Stimulated activated naive CD4-positive, alpha-beta T cell treated with Interleukin-2 at 50 U/mL for 16 hours (primary cell): ENCODE data around the gene DYNC2H1.
"Not testable (repeated sequence)": the region's sequence is repeated elsewhere in the genome, so short reads cannot be mapped to it uniquely, and the experiment has no call there.

ENCODE experiments used
- DNase-seq: peaks from one replicate; lab custom pipeline; 2025; lab: John Stamatoyannopoulos, UW

Gene DYNC2H1

DNA sequence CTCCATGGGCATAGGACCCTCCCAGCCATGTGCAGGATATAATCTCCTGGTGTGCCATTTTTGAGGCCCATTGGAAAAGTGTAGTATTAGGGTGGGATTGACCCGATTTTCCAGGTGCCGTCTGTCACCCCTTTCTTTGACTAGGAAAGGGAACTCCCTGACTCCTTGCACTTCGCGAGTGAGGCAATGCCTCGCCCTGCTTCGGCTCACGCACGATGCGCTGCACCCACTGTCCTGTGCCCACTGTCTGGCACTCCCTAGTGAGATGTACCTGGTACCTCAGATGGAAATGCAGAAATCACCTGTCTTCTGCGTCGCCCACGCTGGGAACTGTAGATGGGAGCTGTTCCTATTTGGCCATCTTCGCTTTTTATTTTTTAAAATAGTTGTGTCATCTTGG is 32.8 kb downstream of the DYNC2H1 start:
- DNase-seq = not testable (repeated sequence)

DNA sequence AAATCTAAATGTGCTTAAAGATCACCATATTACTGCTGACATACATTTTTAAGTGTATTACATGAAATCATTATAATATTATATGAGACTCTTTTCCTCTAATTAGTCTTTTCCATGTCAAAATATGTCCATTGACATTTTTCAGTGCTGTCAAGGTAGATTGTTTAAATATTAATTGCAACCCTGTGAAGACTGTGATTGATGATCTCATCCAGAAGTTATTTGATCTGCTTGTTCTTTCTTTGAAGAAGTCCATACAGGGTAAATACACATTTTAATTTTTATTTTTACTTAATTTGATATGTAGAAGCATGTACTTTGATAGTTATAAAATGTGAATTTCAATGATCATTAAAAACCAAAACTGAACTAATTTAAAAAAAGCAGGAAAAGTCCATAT is 38.4 kb downstream of the DYNC2H1 start:
- DNase-seq = no peak

DNA sequence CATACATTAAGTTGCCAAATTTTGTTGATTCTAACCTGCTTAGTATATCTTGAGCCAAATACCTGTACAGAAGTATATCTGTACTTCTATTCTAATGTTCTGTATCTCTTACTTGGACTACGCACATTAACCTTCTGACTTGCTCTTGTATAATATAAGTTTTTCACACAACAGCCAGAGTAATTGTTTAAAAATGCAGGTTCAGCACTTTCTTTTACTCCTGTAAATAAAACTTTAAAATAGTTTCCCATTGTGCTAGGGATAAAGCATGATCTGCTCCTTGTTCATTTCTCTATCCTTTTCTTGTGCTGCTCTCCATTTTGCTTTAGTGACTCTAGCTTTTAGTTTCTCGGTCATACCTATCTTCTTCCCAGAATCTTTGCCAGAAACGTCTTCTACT is 48.3 kb downstream of the DYNC2H1 start:
- DNase-seq = no peak

DNA sequence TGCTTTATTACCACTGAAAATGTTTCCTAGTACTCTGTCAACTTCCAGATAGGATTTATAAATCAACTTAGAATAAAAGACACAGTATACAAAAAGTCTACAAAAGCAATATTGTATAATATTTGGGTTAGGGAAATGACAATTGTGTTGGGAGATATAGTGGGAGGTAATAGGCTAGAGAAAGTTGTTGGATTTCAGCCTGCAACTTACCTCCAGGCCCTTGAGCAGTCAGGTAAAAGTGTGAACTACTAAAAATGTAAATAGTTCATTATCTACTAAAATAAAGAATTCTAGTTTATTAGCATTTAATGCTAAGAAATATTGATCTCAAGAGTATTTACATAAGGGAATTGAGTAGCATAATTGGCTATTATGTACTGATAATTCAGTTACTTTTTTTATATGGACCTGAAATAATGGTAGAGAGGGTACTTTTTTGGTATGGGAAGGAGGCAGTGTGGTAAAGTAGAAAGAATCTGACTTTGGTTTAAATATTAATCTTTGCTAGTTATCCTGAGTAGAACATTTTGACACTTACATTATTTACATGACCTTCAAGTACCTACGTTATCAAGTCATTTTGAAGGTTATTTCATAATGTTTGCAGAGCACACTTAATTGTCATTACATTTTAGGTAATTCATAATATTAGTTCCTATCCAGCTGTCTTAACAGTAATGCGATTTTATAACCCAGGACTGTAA is 55.0 kb downstream of the DYNC2H1 start:
- DNase-seq = no peak

DNA sequence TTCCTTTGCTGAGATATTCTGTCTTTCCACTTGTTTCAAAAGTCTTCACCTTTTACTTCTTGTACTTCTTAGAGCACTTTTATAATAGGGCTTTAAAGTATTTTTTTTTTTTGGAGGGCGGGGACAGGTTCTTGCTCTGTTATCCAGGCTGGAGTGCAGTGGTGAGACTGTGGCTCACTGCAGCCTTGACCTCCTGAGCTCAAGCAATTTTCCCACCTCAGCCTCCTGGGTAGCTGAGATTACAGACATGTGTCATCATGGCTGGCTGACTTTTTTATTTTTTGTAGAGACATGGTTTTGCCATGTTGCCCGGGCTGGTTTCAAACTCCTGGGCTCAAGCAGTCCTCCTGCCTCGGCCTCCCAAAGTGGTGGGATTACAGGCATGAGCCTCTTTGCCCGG is 57.9 kb downstream of the DYNC2H1 start:
- DNase-seq = no peak

DNA sequence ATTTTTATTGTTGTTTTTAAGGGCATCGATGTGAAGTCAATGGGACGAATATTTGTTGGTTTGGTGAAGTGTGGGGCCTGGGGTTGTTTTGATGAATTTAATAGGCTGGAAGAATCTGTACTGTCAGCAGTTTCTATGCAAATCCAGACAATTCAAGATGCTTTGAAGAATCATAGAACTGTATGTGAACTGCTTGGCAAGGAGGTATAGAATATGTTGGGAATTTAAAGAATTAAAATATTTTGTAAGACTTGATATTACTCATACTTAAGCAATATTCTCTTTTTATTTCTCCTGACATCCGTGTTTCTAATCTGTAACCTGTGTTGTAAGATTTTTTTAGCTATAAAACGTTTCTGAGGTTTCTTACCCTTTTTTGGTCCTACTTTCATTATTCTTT is 61.6 kb downstream of the DYNC2H1 start:
- DNase-seq = no peak

DNA sequence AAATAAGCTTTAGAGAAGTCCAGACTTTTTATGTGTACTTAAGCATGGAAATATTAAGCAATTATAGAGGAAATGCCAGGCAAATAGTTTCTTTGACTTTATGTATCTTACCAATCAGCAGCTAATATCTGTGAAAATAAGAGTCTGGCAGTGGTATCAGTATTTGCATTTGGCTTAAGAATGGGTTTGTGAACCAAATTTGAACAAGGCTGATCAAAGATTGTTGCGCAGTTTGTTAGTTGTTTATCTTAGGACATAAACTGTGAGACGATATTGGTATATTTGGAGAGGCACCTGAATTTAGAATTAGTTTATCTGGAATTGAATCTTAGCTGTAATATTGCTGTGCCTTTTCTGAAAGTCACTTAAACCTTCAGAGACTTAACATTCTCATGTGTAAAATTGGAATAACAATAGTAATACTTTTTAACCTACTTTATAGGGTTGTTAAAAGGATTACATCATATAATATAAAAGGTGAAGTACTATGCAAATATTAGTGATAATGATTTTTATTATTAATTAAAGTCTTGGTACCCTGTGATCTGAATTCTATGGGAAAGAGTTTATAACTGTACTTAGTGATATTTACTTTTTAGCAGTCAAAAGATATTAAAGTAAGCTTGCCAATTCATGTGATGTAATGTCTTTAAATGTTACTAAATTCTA is 66.4 kb downstream of the DYNC2H1 start:
- DNase-seq = no peak

DNA sequence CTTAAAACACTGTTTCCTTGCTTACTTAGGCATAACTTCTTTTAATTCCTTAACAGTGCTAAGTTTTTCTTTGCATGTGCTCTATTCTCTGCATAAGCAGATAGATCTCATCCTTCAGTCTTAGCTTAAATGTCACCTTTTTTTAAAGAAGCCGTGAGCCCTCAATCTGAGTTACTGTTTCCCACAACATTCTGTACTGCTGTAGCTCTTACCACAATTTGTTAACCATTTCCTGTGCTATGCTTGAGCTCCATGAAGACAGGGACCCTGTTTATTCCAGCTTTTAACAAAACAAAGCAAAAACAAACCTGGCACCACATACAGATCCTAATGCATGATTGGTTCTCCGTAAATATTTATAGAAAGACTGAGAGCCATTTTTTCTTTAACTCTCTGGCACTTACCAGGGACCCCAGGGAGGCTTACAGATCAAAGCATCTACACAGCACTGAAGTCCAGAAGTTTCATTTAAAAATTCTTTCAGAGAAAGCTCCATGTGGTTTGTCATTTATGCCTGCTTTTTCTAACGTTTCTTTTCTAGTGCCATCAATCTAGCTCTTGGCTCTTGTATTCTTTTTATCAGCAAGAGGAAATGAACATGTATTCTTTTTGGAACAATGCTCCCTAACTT is 74.9 kb downstream of the DYNC2H1 start:
- DNase-seq = no peak

DNA sequence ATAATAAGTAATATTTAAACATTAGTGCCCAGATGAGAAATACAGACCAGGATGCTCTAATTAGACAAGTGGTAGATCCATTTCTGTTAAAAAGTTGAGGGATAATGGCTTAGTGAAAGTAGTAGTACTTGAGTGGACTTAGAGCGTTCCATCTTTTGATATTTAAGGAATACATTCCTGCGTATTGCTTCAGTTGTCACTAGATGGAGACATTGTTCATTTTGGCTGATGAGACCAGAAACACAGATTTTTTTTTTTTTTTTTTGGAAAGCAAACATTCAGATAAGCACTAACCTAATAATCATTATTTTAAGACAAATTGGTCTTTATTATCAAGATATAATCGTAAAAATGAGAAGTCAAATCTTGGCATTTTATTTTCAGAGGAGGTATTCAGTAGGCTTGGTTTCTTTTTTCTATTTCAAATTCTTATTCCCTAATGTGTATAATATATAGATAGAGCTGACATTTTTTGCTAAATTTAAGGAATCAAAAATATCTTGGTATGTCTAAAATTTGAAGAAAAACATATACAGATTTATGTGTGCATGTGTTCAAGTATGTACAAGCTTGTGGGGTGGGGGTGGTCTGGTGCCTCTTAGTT is 92.9 kb downstream of the DYNC2H1 start:
- DNase-seq = no peak

DNA sequence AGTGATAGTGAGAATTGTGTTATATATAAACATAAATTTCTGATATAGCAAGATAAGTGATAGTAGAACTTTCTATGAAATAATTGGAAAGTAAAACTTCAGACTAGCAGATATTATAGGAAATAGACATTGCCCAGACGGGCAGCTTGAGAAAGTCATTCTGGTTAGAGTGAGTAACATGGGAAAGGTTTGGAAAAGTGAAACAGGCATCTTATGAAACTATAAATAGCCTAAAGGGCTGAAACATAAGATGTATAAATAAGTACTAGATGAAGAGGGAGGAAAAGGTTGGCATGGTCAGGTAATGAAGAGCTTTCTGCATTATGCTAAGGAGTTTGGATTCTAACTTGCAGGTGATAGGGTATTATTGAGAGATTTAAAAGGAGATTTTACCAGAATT is 101.3 kb downstream of the DYNC2H1 start:
- no peak for DNase-seq

DNA sequence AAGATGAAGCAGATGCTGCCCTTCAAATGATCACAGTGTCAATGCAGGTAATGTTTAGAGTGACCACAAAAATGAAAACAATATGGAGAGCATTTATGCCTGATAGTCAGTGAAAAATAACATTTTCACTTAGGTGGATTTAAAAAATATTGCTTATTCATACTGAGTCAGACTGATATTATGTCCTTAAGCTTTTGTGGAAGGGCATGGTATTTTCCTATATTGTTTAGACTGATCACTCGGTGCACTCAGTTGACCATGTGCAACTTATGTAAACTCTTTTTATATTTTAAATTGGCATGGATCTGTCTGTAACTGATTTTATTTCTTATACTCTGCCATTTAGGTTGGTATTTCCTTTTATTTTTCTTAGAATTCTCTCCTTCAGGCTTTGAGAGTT is 106.6 kb downstream of the DYNC2H1 start:
- DNase-seq = no peak

DNA sequence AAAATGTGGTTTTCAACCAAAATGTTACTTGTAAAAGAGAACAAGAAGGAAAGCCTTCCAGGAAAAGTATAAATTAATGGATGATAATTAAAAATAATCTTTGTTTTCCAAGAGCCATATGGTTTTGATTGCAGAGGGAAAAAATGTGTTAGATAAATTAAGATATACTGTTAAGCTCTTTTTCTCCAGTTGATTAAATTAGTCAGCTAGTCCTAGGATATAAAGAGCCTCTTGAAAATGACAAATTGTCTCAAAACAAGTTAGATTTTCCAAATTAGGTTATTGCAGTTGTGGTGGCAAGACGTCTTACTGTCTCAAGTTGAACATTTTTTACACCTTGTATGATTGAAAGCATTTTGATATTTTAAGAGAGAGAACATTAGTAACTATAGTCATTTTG is 110.9 kb downstream of the DYNC2H1 start:
- DNase-seq = no peak

DNA sequence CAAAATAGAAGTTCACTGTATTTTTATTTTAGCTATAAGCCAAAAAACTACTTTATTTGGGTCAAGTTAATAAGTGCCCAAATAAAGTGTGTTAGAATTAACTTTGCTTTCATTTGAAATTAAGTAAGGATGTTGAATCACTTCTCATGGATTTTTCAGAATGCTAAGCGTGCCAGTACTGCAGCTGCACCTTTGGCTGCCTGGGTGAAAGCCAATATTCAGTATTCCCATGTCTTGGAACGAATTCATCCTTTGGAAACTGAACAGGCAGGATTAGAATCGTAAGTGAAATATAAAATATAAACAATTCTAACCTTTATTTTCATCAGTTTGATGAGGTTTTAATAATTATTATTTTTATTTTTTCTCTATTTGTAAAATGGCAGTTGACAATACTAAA is 113.6 kb downstream of the DYNC2H1 start:
- DNase-seq = no peak

DNA sequence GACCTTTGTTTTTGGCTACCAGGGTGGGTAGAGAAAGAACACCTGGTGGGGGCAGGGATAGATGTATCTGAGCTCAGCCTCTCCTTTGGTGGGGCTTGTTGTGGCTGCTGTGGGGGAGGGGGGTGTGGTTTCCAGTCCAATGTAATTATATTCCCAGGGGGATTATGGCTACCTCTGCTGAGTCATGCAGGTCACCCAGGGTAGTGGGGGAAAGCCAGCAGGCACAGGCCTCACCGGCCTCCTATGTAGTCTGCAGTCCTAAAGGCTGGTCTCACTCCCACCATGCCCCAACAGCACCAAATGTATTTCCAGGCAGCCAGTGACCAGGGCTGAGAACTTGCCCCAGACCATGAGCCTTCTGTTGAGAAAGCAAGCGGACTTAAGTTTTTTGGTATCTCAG is 119.6 kb downstream of the DYNC2H1 start:
- DNase-seq = no peak

DNA sequence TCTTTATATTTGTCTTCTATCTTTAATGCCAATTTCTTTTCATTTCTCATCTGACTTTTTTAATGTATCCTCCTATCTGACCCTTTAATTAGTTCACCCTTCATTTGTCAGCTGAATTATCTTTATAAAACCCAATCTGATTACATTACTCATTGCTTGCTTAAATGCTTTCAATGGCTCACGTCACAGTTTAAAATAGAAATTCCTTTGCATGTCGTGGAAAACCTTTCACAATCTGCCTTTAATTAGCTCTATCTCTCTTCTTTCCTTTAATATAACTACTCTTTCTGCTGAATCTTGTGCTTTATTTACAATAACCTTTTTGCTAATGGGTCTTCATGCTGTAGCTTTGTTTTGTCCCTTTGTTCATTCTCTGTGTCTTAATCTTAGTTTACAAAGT is 125.7 kb downstream of the DYNC2H1 start:
- no peak for DNase-seq

DNA sequence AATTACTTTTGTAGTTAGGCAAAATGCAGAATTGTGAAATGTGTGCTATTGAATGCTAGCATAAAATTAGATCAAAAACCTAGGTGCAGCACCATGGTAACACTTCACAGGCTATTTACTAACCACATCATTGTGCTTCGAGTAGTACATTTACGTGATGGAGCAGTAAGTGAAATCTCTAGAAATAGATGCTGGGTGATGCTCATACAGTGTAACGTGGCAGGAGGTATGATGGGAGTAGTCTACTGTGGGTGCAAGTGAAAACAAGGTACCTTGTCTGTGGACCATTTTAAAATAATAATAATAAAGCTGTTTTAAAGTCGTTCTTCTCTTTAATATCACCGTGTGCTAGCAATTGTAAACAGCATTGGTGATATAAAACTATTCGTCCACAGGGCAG is 132.3 kb downstream of the DYNC2H1 start:
- DNase-seq = no peak

DNA sequence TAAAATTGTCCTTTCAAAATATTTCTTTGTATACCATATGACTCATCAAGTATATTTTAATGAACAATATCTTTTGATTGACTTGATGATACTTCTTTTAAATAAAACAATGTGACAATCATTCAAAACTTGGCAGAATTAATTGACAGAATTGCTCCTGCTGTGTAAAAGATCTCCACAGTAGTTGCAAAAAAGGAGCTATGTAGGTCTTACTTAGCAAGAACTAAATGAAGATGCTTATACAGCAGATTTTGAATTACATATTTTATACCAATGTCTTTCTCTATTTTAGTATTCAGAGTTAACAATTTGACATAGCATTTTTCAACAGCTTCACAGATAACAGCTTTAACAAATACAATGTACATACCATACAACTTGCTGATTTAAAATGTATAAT is 144.9 kb downstream of the DYNC2H1 start:
- DNase-seq = no peak

DNA sequence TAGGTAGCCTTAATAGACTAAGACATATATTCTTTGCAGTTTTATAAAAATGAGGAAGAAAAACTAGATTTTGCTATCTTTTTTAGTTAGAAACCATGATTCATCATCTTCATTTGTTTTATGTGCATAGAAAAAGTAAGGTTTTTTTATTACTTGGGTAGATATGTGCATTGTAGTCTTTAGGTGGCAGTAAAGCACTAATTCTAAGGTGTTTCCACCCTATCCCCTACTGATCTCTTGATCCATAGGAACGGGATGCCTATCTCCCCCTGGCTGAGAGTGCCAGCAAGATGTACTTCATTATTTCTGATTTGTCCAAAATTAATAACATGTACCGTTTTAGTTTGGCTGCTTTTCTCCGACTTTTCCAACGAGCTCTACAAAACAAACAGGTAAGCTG is 148.1 kb downstream of the DYNC2H1 start:
- DNase-seq = no peak

DNA sequence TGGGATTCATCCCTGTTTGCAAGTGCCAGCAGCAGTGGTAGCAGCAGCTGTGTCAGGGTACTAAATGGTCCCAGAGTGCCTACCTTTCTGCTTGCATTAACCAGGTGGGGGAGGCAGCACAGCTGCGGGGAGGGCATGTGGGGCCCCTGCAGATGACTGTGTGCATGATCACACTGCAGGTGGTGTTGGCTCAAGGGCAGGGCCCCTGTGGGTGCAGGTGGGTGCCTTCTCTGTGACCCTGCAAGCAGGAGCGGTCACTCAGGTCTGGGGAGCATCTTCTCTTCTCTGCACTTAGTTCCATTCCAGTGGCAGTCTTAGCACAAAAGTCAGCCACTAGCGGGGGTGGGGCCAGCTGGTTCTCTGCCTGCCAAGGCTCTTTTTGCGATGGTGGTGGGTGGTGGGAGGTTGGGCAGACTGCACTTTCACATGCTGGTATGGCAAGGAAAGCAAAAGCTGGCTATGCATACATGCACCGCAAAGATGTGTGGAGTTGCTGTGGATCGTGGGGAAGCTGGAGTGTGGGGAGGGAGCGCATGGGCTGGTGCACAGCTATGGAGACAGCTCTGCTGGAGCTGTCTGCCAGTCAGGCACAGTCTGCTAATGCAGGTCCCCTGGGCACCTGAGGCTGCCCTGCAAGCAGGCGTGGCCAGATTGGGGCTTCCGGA is 157.1 kb downstream of the DYNC2H1 start:
- no peak for DNase-seq

DNA sequence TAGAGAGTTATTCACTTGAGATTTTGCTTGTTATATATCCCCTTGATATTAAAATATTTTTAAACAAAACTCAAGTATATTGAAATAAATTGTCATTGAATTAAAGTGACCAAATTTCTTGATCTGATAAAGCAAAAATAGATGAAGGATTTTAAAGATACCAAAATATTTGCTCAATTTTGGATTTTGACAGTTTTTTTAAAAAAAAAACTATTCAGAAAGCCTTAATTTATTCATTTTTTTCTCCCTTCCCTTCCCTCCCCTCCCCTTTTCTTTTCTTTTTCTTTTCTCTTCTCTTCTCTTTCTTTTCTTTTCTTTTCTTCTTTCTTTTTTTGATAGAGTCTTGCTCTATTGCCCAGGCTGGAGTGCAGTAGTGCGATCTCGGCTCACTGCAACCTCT is 163.7 kb downstream of the DYNC2H1 start:
- DNase-seq = no peak

DNA sequence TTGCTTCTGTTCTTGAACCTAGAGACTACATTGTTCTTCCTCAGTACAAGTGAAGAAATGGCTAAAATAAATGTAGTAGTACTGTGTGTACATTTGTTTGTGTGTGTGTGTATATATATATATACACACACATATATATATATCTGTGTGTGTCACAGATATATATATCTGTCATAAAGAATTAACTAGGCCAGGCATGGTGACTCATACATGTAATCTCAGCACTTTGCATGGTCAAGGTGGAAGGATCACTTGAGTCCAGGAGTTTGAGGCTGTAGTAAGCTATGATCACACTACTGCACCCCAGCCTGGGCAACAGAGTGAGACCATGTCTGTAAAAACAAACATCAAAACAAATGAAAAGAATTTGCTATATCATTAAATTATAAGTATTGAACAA is 164.8 kb downstream of the DYNC2H1 start:
- no peak for DNase-seq

DNA sequence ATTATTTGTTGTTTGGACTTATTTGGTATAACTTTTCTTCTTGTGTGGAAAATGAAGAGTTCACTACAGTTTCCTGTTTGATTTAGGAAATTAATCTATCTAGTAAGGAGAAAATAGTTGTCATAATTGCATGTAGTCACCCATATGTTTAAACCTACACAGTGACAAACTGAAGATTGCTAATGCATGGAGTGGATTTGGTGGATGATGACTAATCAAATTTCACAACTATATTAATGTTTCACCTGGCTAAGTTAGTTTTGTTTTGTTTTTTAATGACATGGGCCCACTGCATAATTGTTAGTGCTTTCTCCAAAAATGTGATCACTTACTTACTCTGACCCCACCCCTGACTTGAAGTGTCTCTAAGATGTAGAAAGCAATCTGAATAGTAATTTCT is 170.6 kb downstream of the DYNC2H1 start:
- DNase-seq = no peak

DNA sequence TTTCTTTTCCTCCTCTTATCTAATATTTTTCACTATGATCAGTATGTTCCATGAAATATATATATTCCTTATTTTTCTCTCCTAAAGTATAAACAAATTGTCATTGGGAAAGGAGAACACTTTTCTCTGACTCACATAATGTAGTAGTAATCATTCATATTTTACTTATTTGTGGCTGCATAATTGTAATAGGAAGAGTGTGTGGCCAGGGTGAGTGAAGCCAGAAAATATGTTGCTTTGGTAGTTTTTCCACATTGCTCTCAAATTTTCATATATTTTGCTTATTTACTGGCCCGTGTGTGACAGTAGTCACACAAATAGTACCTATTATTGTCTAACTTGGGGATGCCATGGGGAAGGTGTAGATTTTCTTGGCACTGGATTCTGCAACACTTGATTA is 172.1 kb downstream of the DYNC2H1 start:
- DNase-seq = no peak
